Vagina (tissue), 2 donors: ENCODE data around the gene QKI. TPM values are rescaled to one million over a fixed set of nuclear protein-coding genes. Genes with fewer than 3 reads are reported as not detected.
A peak's percentile ranks its signal among the peaks of the same experiment; 100 is the strongest.

Source experiments
- DNase-seq, 2 donors: peaks; one replicate each; pipeline ENCODE4 v3.0.0-alpha.2; 2017; ENCODE audit errors: extremely low spot score in 2 of 2
- H3K27ac ChIP-seq: fragments of 200-600 bp; sonication (generic); one replicate; pipeline ENCODE4 v1.5.1; 2019
- H3K27me3 ChIP-seq: fragments of 200-600 bp; sonication (generic); one replicate; pipeline ENCODE4 v1.5.1; 2019
- H3K36me3 ChIP-seq, 2 donors: fragments of 200-600 bp; sonication (generic); one replicate each; pipeline ENCODE4 v1.5.1; 2017 to 2019
- H3K4me1 ChIP-seq: fragments of 200-600 bp; sonication (generic); one replicate; pipeline ENCODE4 v1.5.1; 2019
- H3K4me3 ChIP-seq, 2 donors: fragments of 200-600 bp; sonication (generic); 1 replicate in 1 of 2; 2 replicates in 1 of 2; pipeline ENCODE4 v1.5.1; 2016 to 2019
- H3K9me3 ChIP-seq: fragments of 200-600 bp; sonication (generic); one replicate; pipeline ENCODE4 v1.5.1; 2019
- POLR2A ChIP-seq, 2 donors: fragments of 450-650 bp; IDR thresholded peaks; one replicate each; pipeline ENCODE4 v1.6.1; 2017; ENCODE audit warnings: antibody characterized with exemption in 2 of 2, mild to moderate bottlenecking in 2 of 2, moderate library complexity in 2 of 2
- POLR2AphosphoS5 ChIP-seq, 2 donors: sonication (generic); formaldehyde crosslinking; IDR thresholded peaks; one replicate each; pipeline ENCODE4 v1.9.0; 2017; ENCODE audit warnings: antibody characterized with exemption in 2 of 2, mild to moderate bottlenecking in 2 of 2, low read depth in 1 of 2; ENCODE audit not compliant: insufficient read depth in 1 of 2
- intact Hi-C: fragments of 100-400 bp; cut with DNase I; formaldehyde crosslinking; loops from one replicate; pipeline ENCODE4 v1.15.1; 2023
- total RNA-seq: library from RNA; depleted of rRNA; stranded (reverse); fragments of >200 nt; gene quantifications from one replicate; pipeline ENCODE4 v1.2.3, GENCODE V29; 2016
- TF ChIP-seq, protein P1 (sequence below), 3 experiments: fragments of 450-650 bp in 2 of 3; fragments of 200-600 bp in 1 of 3; sonication (generic) in 1 of 3; IDR thresholded peaks; one replicate each; pipeline ENCODE4 v1.5.1; 2017 to 2019; ENCODE audit warnings: antibody characterized with exemption in 3 of 3, mild to moderate bottlenecking in 2 of 3, moderate library complexity in 2 of 3

Gene QKI
- total RNA-seq, 1 donor from 2014 or later = 142 TPM

DNA sequence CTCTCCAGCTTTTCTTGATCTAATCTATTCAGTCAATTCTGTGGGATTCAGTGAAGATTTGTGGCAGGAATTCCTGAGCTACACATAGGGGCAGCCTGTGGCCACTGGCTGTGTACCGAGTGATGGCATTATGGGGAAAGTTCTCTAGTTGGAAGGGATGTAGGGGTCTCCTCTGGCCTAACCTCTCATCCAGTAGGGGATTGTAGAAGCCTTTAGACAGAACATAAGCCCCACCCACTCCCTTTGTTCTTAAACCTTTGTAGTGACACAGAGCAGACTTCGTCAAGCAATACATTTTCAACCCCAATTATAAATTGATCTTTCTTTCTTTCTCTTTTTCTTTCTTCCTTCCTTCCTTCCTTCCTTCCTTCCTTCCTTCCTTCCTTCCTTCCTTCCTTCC lies 188.9 kb downstream of the QKI start:
- Histone ChIP-seq H3K36me3 (no peaks in the 10 kb centered on the region), H3K9me3 (no peaks in the 10 kb centered on the region), H3K27me3 (no peaks in the 10 kb centered on the region), H3K4me1 (no peaks in the 10 kb centered on the region), H3K4me3 (no peak overlapping the region), H3K27ac (no peak overlapping the region)
- TF ChIP-seq POLR2A (IDR thresholded peaks at IDR 0.05) (no peak), POLR2AphosphoS5 (IDR thresholded peaks at IDR 0.05; ENCODE audit: insufficient read depth in 1 of 2, low read depth in 1 of 2) (no peak)
- TF ChIP-seq, protein P1, sequence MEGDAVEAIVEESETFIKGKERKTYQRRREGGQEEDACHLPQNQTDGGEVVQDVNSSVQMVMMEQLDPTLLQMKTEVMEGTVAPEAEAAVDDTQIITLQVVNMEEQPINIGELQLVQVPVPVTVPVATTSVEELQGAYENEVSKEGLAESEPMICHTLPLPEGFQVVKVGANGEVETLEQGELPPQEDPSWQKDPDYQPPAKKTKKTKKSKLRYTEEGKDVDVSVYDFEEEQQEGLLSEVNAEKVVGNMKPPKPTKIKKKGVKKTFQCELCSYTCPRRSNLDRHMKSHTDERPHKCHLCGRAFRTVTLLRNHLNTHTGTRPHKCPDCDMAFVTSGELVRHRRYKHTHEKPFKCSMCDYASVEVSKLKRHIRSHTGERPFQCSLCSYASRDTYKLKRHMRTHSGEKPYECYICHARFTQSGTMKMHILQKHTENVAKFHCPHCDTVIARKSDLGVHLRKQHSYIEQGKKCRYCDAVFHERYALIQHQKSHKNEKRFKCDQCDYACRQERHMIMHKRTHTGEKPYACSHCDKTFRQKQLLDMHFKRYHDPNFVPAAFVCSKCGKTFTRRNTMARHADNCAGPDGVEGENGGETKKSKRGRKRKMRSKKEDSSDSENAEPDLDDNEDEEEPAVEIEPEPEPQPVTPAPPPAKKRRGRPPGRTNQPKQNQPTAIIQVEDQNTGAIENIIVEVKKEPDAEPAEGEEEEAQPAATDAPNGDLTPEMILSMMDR (IDR thresholded peaks at IDR 0.05) = no peak
- intact Hi-C loops = no loop called here
- no peak for DNase-seq

DNA sequence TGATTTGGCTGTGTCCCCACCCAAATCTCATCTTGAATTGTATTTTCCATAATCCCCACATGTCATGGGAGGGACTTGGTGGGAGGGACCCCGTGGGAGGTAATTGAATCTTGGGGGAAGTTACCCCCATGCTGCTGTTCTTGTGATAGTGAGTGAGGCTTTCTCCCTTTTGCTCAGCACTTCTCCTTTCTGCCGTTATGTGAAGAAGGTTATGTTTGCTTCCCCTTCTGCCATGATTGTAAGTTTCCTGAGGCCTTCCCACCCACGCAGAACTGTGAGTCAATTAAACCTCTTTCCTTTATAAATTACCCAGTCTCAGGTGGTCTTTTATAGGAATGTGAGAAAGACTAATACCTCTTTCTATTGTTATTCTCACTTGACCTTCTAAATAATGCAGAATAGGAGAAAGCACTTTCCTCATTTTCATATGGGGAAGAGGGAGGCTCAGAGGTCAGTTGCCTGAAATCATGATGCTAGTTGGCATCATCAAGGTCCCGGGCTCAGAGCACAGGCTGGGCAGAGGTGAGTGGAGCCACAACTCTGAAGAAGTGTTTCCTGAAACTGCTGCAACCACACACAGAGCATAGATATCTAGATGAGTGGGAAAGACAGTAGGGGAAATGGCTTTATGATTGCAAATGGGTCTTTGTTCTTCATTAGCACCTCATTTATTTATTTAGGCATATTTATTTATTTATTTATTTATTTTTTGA lies 191.0 kb downstream of the QKI start:
- Histone ChIP-seq H3K27me3 (no peaks in the 10 kb centered on the region), H3K9me3 (no peaks in the 10 kb centered on the region), H3K4me1 (no peaks in the 10 kb centered on the region), H3K4me3 (no peak overlapping the region), H3K36me3 (no peaks in the 10 kb centered on the region), H3K27ac (no peak overlapping the region)
- TF ChIP-seq POLR2AphosphoS5 (IDR thresholded peaks at IDR 0.05; ENCODE audit: insufficient read depth in 1 of 2, low read depth in 1 of 2) (no peak), POLR2A (IDR thresholded peaks at IDR 0.05) (no peak)
- TF ChIP-seq, protein P1 (IDR thresholded peaks at IDR 0.05) = no peak
- intact Hi-C loops = no loop called here
- no peak for DNase-seq

DNA sequence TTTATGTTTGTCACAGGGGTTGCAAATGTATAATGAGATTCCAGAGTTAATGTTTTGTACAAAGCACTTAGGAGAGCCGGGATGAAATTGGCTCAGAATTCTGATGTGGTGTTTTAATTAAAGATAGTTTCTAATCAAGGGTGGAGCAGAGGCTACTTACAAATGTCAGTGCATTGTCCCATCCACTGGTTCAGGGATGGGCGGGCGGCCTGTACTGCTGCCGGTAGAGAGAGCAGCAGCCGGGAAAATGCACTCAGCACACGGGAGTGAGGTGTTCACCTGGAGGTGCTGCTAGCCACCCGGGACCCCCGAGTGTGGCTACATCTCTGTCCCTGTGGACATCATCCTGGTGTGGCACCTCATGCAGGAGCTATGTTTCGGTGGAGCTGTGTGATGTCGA lies 193.3 kb downstream of the QKI start:
- H3K4me3 ChIP-seq = no peak overlapping the region
- no peaks in the 10 kb centered on the region for H3K36me3 ChIP-seq
- DNase-seq = no peak
- H3K4me1 ChIP-seq = no peaks in the 10 kb centered on the region
- TF ChIP-seq POLR2A (IDR thresholded peaks at IDR 0.05) (no peak), POLR2AphosphoS5 (IDR thresholded peaks at IDR 0.05; ENCODE audit: insufficient read depth in 1 of 2, low read depth in 1 of 2) (no peak)
- intact Hi-C loops = no loop called here
- no peaks in the 10 kb centered on the region for H3K27me3 ChIP-seq
- H3K27ac ChIP-seq = no peak overlapping the region
- no peaks in the 10 kb centered on the region for H3K9me3 ChIP-seq

DNA sequence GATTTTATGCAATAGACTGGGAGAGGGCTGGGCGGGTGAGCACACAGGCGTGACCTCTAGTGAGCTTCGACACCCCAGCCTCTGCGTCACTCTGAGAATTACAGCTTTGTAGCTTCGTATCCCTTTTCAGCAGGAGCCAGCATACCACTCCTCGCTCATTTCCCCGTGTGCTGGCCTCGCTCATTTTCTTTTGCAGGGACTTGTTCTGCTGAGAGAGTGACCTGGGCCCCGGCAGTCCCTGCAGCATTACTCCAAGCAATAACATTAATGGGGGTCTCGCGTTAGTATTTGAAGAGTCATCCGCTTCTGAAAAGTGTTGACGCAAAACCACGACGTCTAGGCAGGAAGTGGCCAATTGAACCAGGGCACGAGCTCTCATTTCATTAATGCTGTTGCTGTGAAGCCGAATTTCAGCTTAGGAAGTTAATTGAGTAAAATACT lies 193.7 kb downstream of the QKI start:
- no peaks in the 10 kb centered on the region for H3K9me3 ChIP-seq
- no peak for TF ChIP-seq POLR2AphosphoS5 (IDR thresholded peaks at IDR 0.05; ENCODE audit: insufficient read depth in 1 of 2, low read depth in 1 of 2)
- TF ChIP-seq POLR2A (IDR thresholded peaks at IDR 0.05) = no peak
- TF ChIP-seq, protein P1 (IDR thresholded peaks at IDR 0.05) = no peak
- intact Hi-C loops = no loop called here
- DNase-seq = peak in 1 of 2 donors; percentile 58
- no peaks in the 10 kb centered on the region for H3K27me3 ChIP-seq
- H3K36me3 ChIP-seq = no peaks in the 10 kb centered on the region
- no peak overlapping the region for H3K4me3 ChIP-seq
- no peaks in the 10 kb centered on the region for H3K4me1 ChIP-seq
- no peak overlapping the region for H3K27ac ChIP-seq

DNA sequence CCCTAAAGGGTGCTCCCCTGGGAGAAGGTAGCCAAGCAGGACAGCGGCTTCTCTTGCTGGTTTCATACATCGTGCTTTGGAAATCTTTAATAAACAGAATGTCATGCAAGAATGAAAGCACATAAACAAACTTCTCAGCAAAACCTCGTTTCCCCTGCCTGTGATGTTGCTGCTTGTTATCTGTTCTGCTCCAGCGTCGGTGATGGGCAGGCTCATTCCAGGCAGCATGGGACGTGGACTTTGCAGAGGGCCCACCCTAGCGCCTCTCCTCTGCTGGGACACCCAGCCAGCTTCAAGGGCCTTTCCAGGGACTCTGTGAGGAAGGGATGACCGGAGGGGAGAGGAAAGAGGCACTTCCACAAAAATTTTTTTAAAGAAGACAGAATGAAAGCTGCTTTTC lies 197.7 kb downstream of the QKI start:
- Histone ChIP-seq H3K9me3 (no peaks in the 10 kb centered on the region), H3K4me1 (no peaks in the 10 kb centered on the region)
- intact Hi-C loops = no loop called here

DNA sequence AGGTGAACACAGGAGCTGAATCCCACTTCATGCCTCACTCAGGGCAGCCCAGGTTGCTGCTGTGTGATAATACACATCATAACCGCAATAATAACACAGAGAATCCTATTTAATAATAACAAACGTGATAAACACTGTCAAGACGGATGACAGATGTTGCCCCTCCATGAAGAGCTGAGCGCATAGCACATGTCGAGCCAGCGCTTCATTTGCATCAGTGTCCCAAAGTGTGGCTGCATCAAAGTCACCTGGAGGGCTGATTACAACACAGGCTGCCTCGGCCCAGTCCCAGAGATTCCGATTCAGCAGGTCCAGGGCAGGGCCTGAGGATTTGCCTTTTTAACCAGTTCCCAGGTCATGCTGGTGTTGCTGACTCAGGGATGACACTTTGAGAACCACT lies 198.5 kb downstream of the QKI start:
- intact Hi-C loops = no loop called here
- Histone ChIP-seq H3K27ac (no peak overlapping the region), H3K27me3 (no peaks in the 10 kb centered on the region), H3K4me3 (no peak overlapping the region), H3K9me3 (no peaks in the 10 kb centered on the region), H3K4me1 (no peaks in the 10 kb centered on the region), H3K36me3 (no peaks in the 10 kb centered on the region)
- TF ChIP-seq POLR2AphosphoS5 (IDR thresholded peaks at IDR 0.05; ENCODE audit: insufficient read depth in 1 of 2, low read depth in 1 of 2) (no peak), POLR2A (IDR thresholded peaks at IDR 0.05) (no peak)
- TF ChIP-seq, protein P1 (IDR thresholded peaks at IDR 0.05) = no peak
- DNase-seq = peak in 1 of 2 donors; percentile 28

More for the DNA sequence above, 197.7 kb downstream of the QKI start:
- H3K4me3 ChIP-seq = no peak overlapping the region
- no peak for DNase-seq
- H3K27me3 ChIP-seq = no peaks in the 10 kb centered on the region
- no peak for TF ChIP-seq POLR2AphosphoS5 (IDR thresholded peaks at IDR 0.05; ENCODE audit: insufficient read depth in 1 of 2, low read depth in 1 of 2)
- H3K36me3 ChIP-seq = no peaks in the 10 kb centered on the region
- H3K27ac ChIP-seq = no peak overlapping the region
